Colonic mucosa (tissue), 4 donors: ENCODE results near the gene MDH2. TPM values are rescaled to one million over a fixed set of nuclear protein-coding genes. Genes with fewer than 3 reads are reported as not detected.
A peak's percentile ranks its signal among the peaks of the same experiment; 100 is the strongest.

ENCODE experiments used
- DNase-seq: peaks from one replicate; pipeline ENCODE4 v3.0.0-alpha.2; 2020
- H3K27ac ChIP-seq: fragments of 200-600 bp; one replicate; pipeline ENCODE4 v1.8.0; 2021
- H3K27me3 ChIP-seq: fragments of 200-600 bp; one replicate; pipeline ENCODE4 v1.8.0; 2021
- H3K36me3 ChIP-seq: fragments of 200-600 bp; one replicate; pipeline ENCODE4 v1.8.0; 2021
- H3K4me1 ChIP-seq: fragments of 200-600 bp; one replicate; pipeline ENCODE4 v1.8.0; 2021; ENCODE audit warnings: mild to moderate bottlenecking
- H3K4me3 ChIP-seq: fragments of 200-600 bp; one replicate; pipeline ENCODE4 v1.8.0; 2021
- H3K9ac ChIP-seq, 2 donors: one replicate each; pipeline ENCODE4 v1.7.0; 2013; ENCODE audit warnings: control low read depth in 2 of 2, low read depth in 2 of 2, low read length in 2 of 2
- H3K9me3 ChIP-seq: fragments of 200-600 bp; one replicate; pipeline ENCODE4 v1.8.0; 2021
- CTCF ChIP-seq: fragments of 200-600 bp; IDR thresholded peaks from one replicate; pipeline ENCODE4 v1.8.0; 2022; ENCODE audit warnings: antibody characterized with exemption, mild to moderate bottlenecking
- intact Hi-C: fragments of 100-400 bp; cut with DNase I; formaldehyde crosslinking; loops from one replicate; pipeline ENCODE4 v1.14.1; 2022
- total RNA-seq, 2 donors: library from RNA; stranded (reverse); fragmentation: NEBNext Ultra II Directional in 1 of 2; extraction: Animal tissue kit (Norgen Biotek cat#: 25700) in 1 of 2; gene quantifications; one replicate each; pipeline ENCODE4 v1.2.1, GENCODE V29; 2021
- donor health status: healthy.
- donor health status: DM: no; HTN: no; CAD: no.
- donor health status: DM: no; HTN: no; CAD: no.

The MDH2 gene
- total RNA-seq, 2 donors from 2014 or later: 306 to 337 TPM

- Histone ChIP-seq H3K27ac (no peak overlapping the region), H3K9ac (no peak overlapping the region), H3K27me3 (no peaks in the 10 kb centered on the region), H3K4me3 (no peak overlapping the region), H3K36me3 (no peaks in the 10 kb centered on the region), H3K4me1 (no peaks in the 10 kb centered on the region), H3K9me3 (no peaks in the 10 kb centered on the region)
- no peak for DNase-seq
- intact Hi-C loops: no loop called here
- TF ChIP-seq CTCF: no peak
Measured at GRCh38 chr7:76040126-76040525, 7.8 kb upstream of the MDH2 start.

DNA sequence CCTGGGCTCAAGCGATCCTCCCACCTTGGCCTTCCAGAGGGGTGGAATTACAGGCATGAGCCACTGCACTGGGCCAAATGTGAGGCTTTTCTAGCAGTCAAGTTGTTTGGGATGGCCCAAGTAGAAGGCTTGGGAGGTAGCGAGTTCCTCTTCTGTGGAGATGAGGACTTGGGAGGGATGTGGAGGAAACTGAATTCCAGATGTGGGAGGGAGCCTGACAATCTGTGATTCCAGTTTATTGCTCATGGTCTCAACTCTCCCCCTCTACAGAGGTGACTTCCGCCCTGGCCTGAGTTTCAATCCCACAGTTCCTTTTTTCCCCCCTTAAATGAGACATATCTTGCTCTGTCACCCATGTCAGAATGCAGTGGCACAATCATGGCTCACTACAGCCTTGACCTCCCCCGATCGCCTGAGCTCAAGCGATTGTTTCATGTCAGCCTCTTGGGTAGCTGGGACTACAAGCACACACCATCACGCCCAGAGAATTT, 3.5 kb upstream of the MDH2 start:
- DNase-seq: no peak
- H3K4me3 ChIP-seq: no peak overlapping the region
- no peaks in the 10 kb centered on the region for H3K4me1 ChIP-seq
- no peak overlapping the region for H3K9ac ChIP-seq
- H3K27ac ChIP-seq: no peak overlapping the region
- intact Hi-C loops: no loop called here
- H3K27me3 ChIP-seq: no peaks in the 10 kb centered on the region
- no peaks in the 10 kb centered on the region for H3K36me3 ChIP-seq
- no peaks in the 10 kb centered on the region for H3K9me3 ChIP-seq
- TF ChIP-seq CTCF: no peak

- no peaks in the 10 kb centered on the region for H3K9me3 ChIP-seq
- H3K4me1 ChIP-seq: no peaks in the 10 kb centered on the region
- H3K36me3 ChIP-seq: no peaks in the 10 kb centered on the region
- DNase-seq: no peak
- intact Hi-C loops: no loop called here
- TF ChIP-seq CTCF: no peak
- H3K9ac ChIP-seq: peak overlapping the region; percentile 91 to 100
- peak overlapping the region; percentile 93 for H3K27ac ChIP-seq
- H3K27me3 ChIP-seq: no peaks in the 10 kb centered on the region
- peak overlapping the region; percentile 98 for H3K4me3 ChIP-seq
Measured at GRCh38 chr7:76047305-76047810, 548 bp upstream of the MDH2 start.

DNA sequence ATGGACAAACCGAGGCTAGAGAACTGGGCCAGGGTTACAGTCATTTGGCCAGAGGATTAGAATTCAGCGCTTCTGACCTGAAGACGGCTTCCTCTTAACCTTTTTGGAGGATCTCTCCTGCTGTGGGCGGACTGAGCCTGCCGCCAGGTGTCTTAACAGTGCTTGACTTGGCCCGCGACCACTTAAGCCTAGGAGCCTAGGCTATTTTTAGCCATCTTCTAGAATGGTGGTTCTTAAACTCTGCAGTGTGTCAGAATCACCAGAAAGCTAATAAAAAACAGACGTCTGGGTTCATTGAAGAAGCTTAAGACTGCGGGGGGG, 722 bp downstream of the MDH2 start:
- H3K4me3 ChIP-seq: peak overlapping the region; percentile 98
- peak; percentile 47 for DNase-seq
- H3K4me1 ChIP-seq: no peaks in the 10 kb centered on the region
- intact Hi-C loops: no loop called here
- H3K27ac ChIP-seq: peak overlapping the region; percentile 93
- no peak for TF ChIP-seq CTCF
- no peaks in the 10 kb centered on the region for H3K9me3 ChIP-seq
- H3K27me3 ChIP-seq: no peaks in the 10 kb centered on the region
- H3K36me3 ChIP-seq: no peaks in the 10 kb centered on the region
- peak overlapping the region; percentile 91 to 100 for H3K9ac ChIP-seq

DNA sequence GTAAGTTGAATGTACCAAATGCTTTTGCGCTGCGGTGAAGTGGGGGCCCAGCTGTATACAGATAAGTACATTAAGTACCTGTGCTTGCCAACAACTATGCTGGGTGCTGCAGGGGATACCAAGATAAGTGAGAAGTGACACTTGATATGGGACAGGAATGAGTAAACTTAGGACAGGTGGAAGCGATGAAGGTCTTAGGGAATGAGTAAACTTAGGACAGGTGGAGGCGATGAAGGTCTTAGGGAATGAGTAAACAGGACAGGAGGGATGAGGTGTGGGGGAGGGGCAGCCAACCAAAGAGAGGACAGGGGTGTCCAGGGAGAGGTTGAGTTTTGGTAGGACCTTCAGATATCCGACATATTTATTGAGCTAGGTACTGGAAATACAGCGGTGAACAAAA, 1.4 kb downstream of the MDH2 start:
- Histone ChIP-seq H3K9me3 (no peaks in the 10 kb centered on the region), H3K4me3 (no peak overlapping the region), H3K9ac (peak overlapping the region in 1 of 2 donors; percentile 91), H3K27ac (no peak overlapping the region), H3K4me1 (no peaks in the 10 kb centered on the region), H3K36me3 (no peaks in the 10 kb centered on the region), H3K27me3 (no peaks in the 10 kb centered on the region)
- no peak for TF ChIP-seq CTCF
- intact Hi-C loops: no loop called here
- no peak for DNase-seq
